GM20000 (cell line): Measurements from ENCODE around the gene JAKMIP2.

Experiments used
- DNase-seq: peaks from one replicate; pipeline ENCODE4 v3.0.0; 2012; ENCODE audit warnings: low spot score
- TF ChIP-seq, protein P1 (sequence below): IDR thresholded peaks from 2 replicates; pipeline ENCODE4 v1.5.1; 2012; ENCODE audit warnings: mild to moderate bottlenecking, control low read depth; ENCODE audit errors: extremely low read depth, missing control alignments

The JAKMIP2 gene

DNA sequence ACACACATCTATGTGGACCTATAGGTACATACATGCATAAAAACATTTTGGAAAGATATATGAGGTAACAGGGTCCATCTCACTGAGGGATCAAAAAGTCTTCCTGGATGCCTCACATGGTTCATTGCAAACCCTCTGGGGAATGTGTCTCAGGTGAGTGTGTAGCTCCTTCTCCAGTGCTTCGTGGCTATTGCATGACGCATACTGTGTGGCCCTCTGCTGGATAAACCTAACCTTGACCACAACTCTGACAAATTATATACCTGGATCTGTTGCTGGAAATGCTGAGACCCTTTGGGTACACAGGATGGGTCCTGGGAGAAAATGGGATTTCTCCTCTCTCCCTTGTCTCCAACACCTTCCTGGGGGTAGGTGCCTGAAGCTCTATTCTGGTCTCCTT is 91.9 kb downstream of the JAKMIP2 start:
- DNase-seq = no peak

DNA sequence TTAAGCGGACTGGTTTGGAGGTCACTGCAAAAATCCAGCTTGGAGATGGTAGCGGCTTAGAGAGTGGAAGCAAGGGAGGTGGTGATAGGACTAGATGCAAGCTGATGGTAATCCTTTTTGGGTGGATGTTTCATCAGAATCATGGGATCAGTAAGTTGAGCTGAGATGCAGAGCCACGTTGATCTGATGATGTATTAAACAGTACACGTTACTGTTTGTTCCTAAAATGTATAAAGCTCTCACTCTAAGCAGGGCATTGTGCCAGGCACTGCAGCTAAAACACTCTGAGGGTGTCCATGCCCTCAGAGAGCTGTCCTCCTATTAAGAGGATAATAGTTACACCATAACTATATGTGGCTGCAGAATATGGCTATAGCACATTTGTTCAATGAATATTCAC is 93.1 kb downstream of the JAKMIP2 start:
- DNase-seq = no peak
- TF ChIP-seq, protein P1, sequence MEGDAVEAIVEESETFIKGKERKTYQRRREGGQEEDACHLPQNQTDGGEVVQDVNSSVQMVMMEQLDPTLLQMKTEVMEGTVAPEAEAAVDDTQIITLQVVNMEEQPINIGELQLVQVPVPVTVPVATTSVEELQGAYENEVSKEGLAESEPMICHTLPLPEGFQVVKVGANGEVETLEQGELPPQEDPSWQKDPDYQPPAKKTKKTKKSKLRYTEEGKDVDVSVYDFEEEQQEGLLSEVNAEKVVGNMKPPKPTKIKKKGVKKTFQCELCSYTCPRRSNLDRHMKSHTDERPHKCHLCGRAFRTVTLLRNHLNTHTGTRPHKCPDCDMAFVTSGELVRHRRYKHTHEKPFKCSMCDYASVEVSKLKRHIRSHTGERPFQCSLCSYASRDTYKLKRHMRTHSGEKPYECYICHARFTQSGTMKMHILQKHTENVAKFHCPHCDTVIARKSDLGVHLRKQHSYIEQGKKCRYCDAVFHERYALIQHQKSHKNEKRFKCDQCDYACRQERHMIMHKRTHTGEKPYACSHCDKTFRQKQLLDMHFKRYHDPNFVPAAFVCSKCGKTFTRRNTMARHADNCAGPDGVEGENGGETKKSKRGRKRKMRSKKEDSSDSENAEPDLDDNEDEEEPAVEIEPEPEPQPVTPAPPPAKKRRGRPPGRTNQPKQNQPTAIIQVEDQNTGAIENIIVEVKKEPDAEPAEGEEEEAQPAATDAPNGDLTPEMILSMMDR = no peak

More for the DNA sequence above, 91.9 kb downstream of the JAKMIP2 start:
- TF ChIP-seq, protein P1 = no peak

DNA sequence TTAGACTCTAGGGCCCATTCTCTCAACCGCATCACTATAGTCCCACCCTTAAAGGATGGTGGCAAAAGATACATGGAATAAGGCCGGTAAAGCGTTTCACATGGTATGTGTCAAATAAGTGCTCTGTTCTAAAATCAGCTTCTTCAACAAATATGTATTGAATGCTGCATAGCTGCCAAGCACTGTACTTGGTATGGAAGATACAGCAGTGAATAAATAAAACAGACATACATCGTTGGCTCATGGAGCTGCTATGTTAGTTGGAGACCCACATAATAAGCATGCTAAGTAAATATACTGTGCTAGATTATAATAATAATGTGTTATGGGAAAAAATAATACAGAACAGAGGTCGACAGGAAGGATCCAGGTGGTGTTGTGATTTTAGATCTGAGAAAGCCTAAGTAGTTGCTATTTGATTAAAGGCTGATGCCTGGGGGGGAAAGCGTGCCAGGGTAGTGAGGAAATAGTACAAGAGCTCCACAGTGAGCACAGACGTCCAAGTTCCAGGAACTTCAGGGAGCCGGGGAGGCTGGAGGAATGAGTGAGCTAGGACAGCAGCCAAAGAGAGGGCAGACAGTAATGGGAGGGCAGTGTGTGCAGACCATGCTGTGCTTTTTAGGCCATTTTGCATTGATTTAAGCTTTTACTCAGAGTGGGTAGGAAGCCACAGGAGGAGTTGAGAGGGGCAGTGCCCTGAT is 93.7 kb downstream of the JAKMIP2 start:
- DNase-seq = no peak
- TF ChIP-seq, protein P1 = no peak

DNA sequence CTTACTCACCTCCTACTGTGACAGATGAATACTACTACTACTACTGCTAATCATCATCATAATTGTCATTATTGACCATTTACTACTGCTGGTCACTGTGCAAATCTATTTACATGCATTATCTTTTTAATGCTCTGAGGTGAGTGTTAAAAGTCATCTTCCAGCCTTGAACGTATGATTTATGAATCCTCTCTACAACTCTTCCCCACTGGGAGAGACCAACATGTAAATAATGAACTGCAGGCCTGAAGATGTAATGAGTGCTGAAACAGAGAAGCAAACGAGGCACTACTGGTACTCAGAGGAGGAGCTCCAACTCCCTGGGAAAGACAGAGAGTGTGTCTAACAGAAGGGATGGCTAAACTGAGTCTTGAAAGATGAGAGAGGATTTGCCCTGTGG is 95.4 kb downstream of the JAKMIP2 start:
- TF ChIP-seq, protein P1 = no peak

DNA sequence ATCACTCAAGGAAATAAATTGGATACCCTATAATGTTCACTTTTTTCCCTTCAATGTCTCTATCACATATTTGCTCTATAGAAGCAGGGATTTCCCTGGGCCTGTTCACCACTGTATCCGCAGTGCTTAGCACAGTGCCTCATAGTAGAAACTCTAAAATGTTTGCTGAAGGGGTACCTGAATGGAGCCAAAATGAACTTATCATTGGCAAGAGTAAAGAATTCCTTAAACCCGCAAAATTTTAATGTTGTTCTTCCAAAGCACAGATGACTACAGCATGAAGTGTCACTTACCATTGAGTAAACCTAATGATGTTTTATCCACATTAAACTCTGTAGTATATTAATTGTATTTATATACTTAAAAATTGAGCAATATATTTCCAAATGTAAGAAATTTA is 96.1 kb downstream of the JAKMIP2 start:
- DNase-seq = no peak
- TF ChIP-seq, protein P1 = no peak

More for the DNA sequence above, 95.4 kb downstream of the JAKMIP2 start:
- DNase-seq = no peak

DNA sequence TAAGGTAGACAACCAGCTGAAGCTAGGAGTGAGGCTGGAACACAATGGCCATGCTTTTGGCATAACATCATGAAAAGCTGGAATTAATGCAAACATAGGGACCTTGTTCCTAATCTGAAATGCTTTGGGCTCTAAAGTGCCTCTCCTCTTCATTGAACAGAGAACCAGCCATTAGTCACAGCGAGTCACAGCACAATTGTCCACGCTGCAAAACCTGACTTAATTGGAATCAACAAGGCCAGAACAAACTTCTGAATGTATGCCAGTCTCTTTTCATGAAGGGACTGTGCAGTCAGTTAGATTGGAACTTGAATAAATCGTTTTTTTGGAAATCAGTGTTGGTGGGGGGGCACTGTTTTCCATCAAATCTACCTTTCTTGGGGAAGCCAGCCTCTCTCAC is 96.5 kb downstream of the JAKMIP2 start:
- DNase-seq = no peak
- TF ChIP-seq, protein P1 = no peak

DNA sequence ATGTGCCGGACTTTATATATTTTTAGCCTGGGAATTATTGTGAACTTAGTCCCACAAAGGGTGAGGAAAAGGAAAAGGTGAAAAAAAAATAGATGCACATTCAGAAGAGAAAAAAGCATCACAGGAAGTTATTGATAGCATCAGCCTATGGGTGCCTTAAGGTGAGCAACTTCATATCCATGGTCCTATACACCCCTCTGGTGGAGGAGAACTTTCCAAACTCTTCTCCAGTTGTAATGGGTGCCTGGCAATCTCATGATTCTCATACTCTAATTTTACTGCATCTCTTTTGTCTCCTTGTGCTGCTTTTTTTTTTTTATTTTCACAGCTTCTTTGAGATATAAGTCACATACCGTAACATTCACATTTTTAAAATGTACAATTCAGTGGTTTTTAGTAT is 107.4 kb downstream of the JAKMIP2 start:
- no peak for DNase-seq
- TF ChIP-seq, protein P1 = no peak
